Mesendoderm (in vitro differentiated cells): ENCODE results near the gene ADAT2.

Source experiments
- DNase-seq: peaks from one replicate; pipeline ENCODE4 v3.0.0; 2013
- H2AK5ac ChIP-seq: 2 replicates; pipeline ENCODE4 v1.6.1; 2013; ENCODE audit warnings: low read length, inconsistent platforms
- H2BK120ac ChIP-seq: 2 replicates; pipeline ENCODE4 v1.6.1; 2013; ENCODE audit warnings: low read depth, mild to moderate bottlenecking, low read length, moderate library complexity, mixed read lengths
- H2BK15ac ChIP-seq: replicated peaks from 2 replicates; pipeline ENCODE4 v1.6.1; 2013; ENCODE audit warnings: low read depth, mild to moderate bottlenecking, moderate library complexity
- H2BK5ac ChIP-seq: 2 replicates; pipeline ENCODE4 v1.6.1; 2013; ENCODE audit warnings: low read length, inconsistent platforms
- H3K18ac ChIP-seq: 2 replicates; pipeline ENCODE4 v1.6.1; 2013; ENCODE audit warnings: mild to moderate bottlenecking, low read length, mixed read lengths
- H3K23ac ChIP-seq: one replicate; pipeline ENCODE4 v1.6.1; 2013; ENCODE audit warnings: low read length
- H3K27ac ChIP-seq: 2 replicates; pipeline ENCODE4 v1.5.1; 2013; ENCODE audit warnings: low read depth, mild to moderate bottlenecking, inconsistent platforms, low read length, moderate library complexity
- H3K27me3 ChIP-seq: 2 replicates; pipeline ENCODE4 v1.6.1; 2013; ENCODE audit warnings: low read length, control low read depth, mild to moderate bottlenecking, inconsistent platforms; ENCODE audit not compliant: insufficient read depth, poor library complexity
- H3K36me3 ChIP-seq: 2 replicates; pipeline ENCODE4 v1.6.1; 2013; ENCODE audit warnings: low read length, inconsistent platforms; ENCODE audit not compliant: control insufficient read depth, insufficient read depth
- H3K4ac ChIP-seq: one replicate; pipeline ENCODE4 v1.6.1; 2013; ENCODE audit warnings: low read depth, mild to moderate bottlenecking, low read length, moderate library complexity
- H3K4me1 ChIP-seq: 2 replicates; pipeline ENCODE4 v1.6.1; 2013; ENCODE audit warnings: low read depth, low read length, inconsistent platforms; ENCODE audit not compliant: control insufficient read depth
- H3K4me2 ChIP-seq: 2 replicates; pipeline ENCODE4 v1.6.1; 2013; ENCODE audit warnings: low read length
- H3K4me3 ChIP-seq: 2 replicates; pipeline ENCODE4 v1.5.1; 2013; ENCODE audit warnings: mild to moderate bottlenecking, low read length
- H3K56ac ChIP-seq: one replicate; pipeline ENCODE4 v1.6.1; 2013; ENCODE audit warnings: low read length
- H3K79me1 ChIP-seq: 2 replicates; pipeline ENCODE4 v1.6.1; 2013; ENCODE audit warnings: low read length, inconsistent platforms
- H3K79me2 ChIP-seq: 2 replicates; pipeline ENCODE4 v1.6.1; 2013; ENCODE audit warnings: mild to moderate bottlenecking, low read length; ENCODE audit not compliant: control insufficient read depth, insufficient read depth
- H3K9ac ChIP-seq: 2 replicates; pipeline ENCODE4 v1.6.1; 2013; ENCODE audit warnings: low read length, inconsistent platforms
- H4K5ac ChIP-seq: one replicate; pipeline ENCODE4 v1.6.1; 2013; ENCODE audit warnings: low read length
- H4K8ac ChIP-seq: one replicate; pipeline ENCODE4 v1.6.1; 2013; ENCODE audit warnings: low read depth, mild to moderate bottlenecking, control low read depth, low read length, moderate library complexity
- WGBS: extraction: QIAGEN DNeasy Blood & Tissue Kit; methylation state at CpG from one replicate; pipeline ENCODE4 v1.1.7; 2013; ENCODE audit warnings: low lambda C conversion rate, missing lambda C conversion rate; ENCODE audit not compliant: insufficient coverage; ENCODE audit errors: extremely low coverage; 5-methylcytosine and 5-hydroxymethylcytosine counted together

The ADAT2 gene

DNA sequence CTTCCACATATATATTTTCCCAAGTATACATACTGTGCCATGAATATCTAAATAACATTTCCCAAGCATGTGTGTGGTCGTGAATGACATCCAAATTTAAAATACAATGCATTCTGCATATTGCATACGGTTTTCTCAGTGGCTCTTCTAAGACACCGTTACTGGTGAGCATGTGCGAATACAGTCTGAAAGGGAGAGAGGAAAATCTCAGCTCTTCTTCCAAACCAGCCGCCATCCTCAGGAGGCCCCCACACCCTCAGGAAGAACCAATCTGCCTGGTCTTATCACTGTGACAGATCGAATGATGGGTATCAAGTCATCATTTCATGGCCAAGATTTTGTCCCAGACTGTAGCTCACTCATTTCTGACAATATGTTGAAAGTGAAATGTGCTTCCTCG is 50.7 kb downstream of the ADAT2 start:
- H3K4me3 ChIP-seq: no peak overlapping the region
- H3K4ac ChIP-seq: no peak overlapping the region
- H3K27ac ChIP-seq: no peak overlapping the region
- no CpG with 5 or more reads among the region's 7 CpGs for WGBS
- H3K4me1 ChIP-seq: peaks cover 10% of the 10 kb centered on the region
- H2BK120ac ChIP-seq: no peak overlapping the region
- H3K4me2 ChIP-seq: no peak overlapping the region
- no peaks in the 10 kb centered on the region for H3K79me1 ChIP-seq
- H3K9ac ChIP-seq: no peak overlapping the region
- H2AK5ac ChIP-seq: no peak overlapping the region
- DNase-seq: no peak
- no peak overlapping the region for H2BK5ac ChIP-seq
- H4K5ac ChIP-seq: no peak overlapping the region
- no peak overlapping the region for H3K23ac ChIP-seq
- H3K36me3 ChIP-seq: no peaks in the 10 kb centered on the region
- H3K79me2 ChIP-seq: no peaks in the 10 kb centered on the region
- H3K27me3 ChIP-seq: no peaks in the 10 kb centered on the region
- no peak overlapping the region for H4K8ac ChIP-seq
- no peak overlapping the region for H3K56ac ChIP-seq
- no peak overlapping the region for H2BK15ac ChIP-seq
- no peak overlapping the region for H3K18ac ChIP-seq

DNA sequence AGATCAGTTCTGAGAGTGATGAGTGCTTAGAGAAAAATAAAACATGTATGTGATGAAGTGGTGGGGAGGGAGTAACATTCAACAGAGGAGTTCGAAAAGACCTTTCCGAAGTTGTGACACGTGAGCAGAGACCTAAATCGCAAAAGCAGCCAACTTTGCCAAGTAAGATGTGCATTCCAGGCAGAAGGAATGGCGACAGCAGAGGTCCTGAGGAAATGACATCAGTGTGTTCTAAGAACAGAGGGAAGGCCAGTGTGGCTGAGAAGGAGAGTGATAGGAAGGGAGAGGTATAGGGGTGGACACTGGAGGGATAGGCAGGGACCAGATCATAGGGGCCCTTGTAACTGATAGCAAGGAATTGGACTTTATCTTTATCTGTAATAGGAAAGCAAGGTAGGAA is 51.3 kb downstream of the ADAT2 start:
- no peaks in the 10 kb centered on the region for H3K27me3 ChIP-seq
- H3K23ac ChIP-seq: no peak overlapping the region
- no peak overlapping the region for H3K4me3 ChIP-seq
- H4K5ac ChIP-seq: no peak overlapping the region
- no peak overlapping the region for H3K4me2 ChIP-seq
- no peak overlapping the region for H2AK5ac ChIP-seq
- H3K27ac ChIP-seq: no peak overlapping the region
- H3K36me3 ChIP-seq: no peaks in the 10 kb centered on the region
- H3K56ac ChIP-seq: no peak overlapping the region
- H3K4me1 ChIP-seq: peaks cover 10% of the 10 kb centered on the region
- no peak overlapping the region for H2BK15ac ChIP-seq
- no peaks in the 10 kb centered on the region for H3K79me1 ChIP-seq
- no peak overlapping the region for H3K18ac ChIP-seq
- no peak overlapping the region for H2BK5ac ChIP-seq
- H4K8ac ChIP-seq: no peak overlapping the region
- no peak overlapping the region for H3K9ac ChIP-seq
- DNase-seq: peak; percentile 51
- no CpG with 5 or more reads among the region's 5 CpGs for WGBS
- no peaks in the 10 kb centered on the region for H3K79me2 ChIP-seq
- H3K4ac ChIP-seq: no peak overlapping the region
- no peak overlapping the region for H2BK120ac ChIP-seq

DNA sequence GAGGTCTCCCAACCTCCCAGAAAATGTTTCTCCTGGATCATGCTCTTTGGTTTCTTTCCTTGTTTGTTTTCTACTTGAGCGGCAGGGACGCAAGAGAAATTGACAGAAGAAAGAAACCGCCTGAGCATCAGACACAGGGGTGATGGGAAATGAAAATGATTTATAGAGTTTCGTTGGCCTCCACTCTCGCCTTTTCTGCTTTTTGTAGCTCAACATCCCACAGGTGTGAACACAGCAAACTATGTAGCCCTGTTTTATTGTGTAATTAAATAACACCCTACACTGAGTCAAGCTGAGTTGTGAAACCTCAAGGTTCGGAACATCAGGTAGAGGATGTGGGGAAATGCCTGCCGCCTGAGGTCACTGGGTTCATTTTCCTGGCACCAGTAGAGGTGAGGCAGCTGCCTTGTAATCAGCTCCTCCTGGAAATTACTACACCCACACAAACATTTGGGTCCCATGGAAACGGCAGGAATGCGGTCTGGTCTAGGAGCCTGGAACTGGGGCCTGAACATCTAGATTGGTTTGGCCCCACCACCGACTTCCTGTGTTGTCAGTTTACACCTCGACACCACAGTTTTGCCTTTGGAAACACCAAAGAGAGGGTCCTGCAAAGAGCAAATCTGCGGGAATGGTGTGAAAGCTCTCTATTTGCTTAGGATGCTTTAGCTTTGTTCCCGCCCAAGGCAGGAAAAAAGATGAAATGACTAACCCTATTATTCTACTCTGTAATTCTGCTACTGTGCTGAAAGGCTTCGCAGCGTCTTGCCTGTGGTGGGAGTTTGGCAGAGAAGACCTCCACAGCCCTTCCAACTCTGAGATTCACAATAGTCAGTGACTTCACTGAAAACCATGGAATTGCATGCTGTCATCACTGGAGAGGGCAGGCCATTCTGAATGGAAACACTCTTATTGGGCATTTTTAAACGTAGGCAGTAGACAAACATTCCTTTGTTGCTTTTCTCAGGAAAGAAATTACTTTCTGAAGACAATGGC is 53.0 kb downstream of the ADAT2 start:
- WGBS: no CpG with 5 or more reads among the region's 16 CpGs
- Histone ChIP-seq H2BK120ac (no peak overlapping the region), H3K9ac (no peak overlapping the region), H3K79me2 (no peaks in the 10 kb centered on the region), H3K79me1 (no peaks in the 10 kb centered on the region), H3K4me3 (no peak overlapping the region), H3K4ac (no peak overlapping the region), H4K5ac (no peak overlapping the region), H2AK5ac (no peak overlapping the region), H3K36me3 (no peaks in the 10 kb centered on the region), H3K18ac (no peak overlapping the region), H3K27me3 (no peaks in the 10 kb centered on the region), H4K8ac (no peak overlapping the region), H2BK15ac (no peak overlapping the region), H3K23ac (no peak overlapping the region), H2BK5ac (no peak overlapping the region), H3K56ac (peak overlapping the region; percentile 17), H3K27ac (peak overlapping the region; percentile 9), H3K4me2 (no peak overlapping the region), H3K4me1 (peaks cover 10% of the 10 kb centered on the region)
- peak; percentile 99 for DNase-seq

DNA sequence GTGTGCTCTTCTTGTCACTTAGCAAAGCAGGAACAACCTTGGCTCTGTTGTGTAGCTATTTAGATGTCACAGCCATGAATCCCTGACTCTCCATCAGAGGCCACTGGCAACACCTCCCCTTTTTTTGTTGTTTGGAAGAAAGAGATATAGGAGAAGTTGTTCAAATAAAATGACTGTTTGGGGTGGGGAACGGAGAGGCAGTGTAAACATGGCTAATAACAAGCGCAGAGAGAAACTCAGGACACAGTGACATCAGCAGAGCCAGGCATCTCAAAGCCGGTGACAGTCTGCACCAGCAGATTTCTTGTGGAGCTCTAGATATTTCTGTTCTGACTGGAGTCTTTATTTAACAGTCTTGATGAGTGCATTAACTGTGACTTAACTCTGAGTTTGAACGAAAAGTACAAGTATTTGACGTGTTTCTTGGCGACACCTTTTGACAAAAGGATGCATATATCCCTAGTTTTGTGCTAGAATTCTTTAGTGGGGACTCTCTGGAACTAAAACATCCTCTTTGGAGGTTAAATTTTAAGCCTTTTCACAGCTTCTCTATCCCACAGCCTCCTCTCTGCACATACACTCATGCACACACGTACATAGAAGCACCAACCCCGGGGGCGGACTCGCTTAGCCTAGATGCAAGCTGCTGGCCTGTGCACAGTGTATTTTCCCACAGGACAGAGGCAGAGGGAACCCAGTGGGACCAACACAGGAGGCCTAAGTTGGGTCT is 53.8 kb downstream of the ADAT2 start:
- H3K27me3 ChIP-seq: no peaks in the 10 kb centered on the region
- H3K18ac ChIP-seq: no peak overlapping the region
- H3K36me3 ChIP-seq: no peaks in the 10 kb centered on the region
- H2BK120ac ChIP-seq: no peak overlapping the region
- no peak overlapping the region for H2BK5ac ChIP-seq
- H3K4me1 ChIP-seq: peaks cover 10% of the 10 kb centered on the region
- no peak overlapping the region for H3K4me2 ChIP-seq
- DNase-seq: no peak
- no peaks in the 10 kb centered on the region for H3K79me1 ChIP-seq
- H2AK5ac ChIP-seq: no peak overlapping the region
- no peak overlapping the region for H3K23ac ChIP-seq
- WGBS: no CpG with 5 or more reads among the region's 10 CpGs
- H4K5ac ChIP-seq: no peak overlapping the region
- no peak overlapping the region for H4K8ac ChIP-seq
- H3K79me2 ChIP-seq: no peaks in the 10 kb centered on the region
- no peak overlapping the region for H3K56ac ChIP-seq
- no peak overlapping the region for H3K9ac ChIP-seq
- no peak overlapping the region for H3K27ac ChIP-seq
- no peak overlapping the region for H2BK15ac ChIP-seq
- H3K4ac ChIP-seq: no peak overlapping the region
- no peak overlapping the region for H3K4me3 ChIP-seq

DNA sequence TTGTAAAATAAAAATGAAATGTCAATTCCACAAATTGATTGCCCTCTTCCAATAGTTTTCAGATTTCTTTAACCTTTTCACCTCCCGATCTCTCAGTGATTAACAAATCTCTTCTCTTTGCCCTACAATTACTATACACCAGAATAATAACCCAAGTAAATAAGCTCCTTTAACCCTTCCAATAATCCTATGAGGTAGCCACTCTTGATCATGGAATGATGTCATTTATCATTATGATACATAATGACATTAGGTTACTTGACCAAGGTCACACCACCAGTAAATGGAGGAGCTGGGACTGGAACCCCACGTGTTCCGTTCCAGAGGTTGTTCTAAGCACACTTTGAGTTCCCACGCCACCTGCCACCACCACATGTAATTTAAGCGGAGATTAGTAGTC is 54.8 kb downstream of the ADAT2 start:
- H3K4me1 ChIP-seq: peaks cover 6% of the 10 kb centered on the region
- no peak overlapping the region for H4K8ac ChIP-seq
- no peak overlapping the region for H2BK5ac ChIP-seq
- no peak overlapping the region for H2BK15ac ChIP-seq
- H3K79me2 ChIP-seq: no peaks in the 10 kb centered on the region
- H4K5ac ChIP-seq: no peak overlapping the region
- H3K27ac ChIP-seq: no peak overlapping the region
- no peak overlapping the region for H3K4me2 ChIP-seq
- H3K9ac ChIP-seq: no peak overlapping the region
- DNase-seq: no peak
- no peaks in the 10 kb centered on the region for H3K36me3 ChIP-seq
- H3K27me3 ChIP-seq: no peaks in the 10 kb centered on the region
- no peak overlapping the region for H2AK5ac ChIP-seq
- no peaks in the 10 kb centered on the region for H3K79me1 ChIP-seq
- no peak overlapping the region for H3K56ac ChIP-seq
- H3K23ac ChIP-seq: no peak overlapping the region
- no peak overlapping the region for H3K4ac ChIP-seq
- H3K18ac ChIP-seq: no peak overlapping the region
- no peak overlapping the region for H3K4me3 ChIP-seq
- WGBS: no CpG with 5 or more reads among the region's 5 CpGs
- no peak overlapping the region for H2BK120ac ChIP-seq
